BE2C (cell line): Measurements from ENCODE around the gene SYP.
A peak's percentile ranks its signal among the peaks of the same experiment; 100 is the strongest.

Experiments used
- DNase-seq: peaks from one replicate; pipeline ENCODE4 v3.0.0-alpha.2; 2020
- H3K27me3 ChIP-seq: fragments of 250-450 bp; sonication (Bioruptor Pico); 2 replicates; pipeline ENCODE4 v1.5.1; 2020; ENCODE audit warnings: mild to moderate bottlenecking
- H3K36me3 ChIP-seq: fragments of 250-450 bp; sonication (Bioruptor Pico); 2 replicates; pipeline ENCODE4 v1.5.1; 2020; ENCODE audit warnings: mild to moderate bottlenecking
- H3K4me1 ChIP-seq: fragments of 250-450 bp; sonication (Bioruptor Pico); 2 replicates; pipeline ENCODE4 v1.5.1; 2020
- H3K4me3 ChIP-seq: 2 replicates; pipeline ENCODE4 v1.5.1; 2011; ENCODE audit warnings: low read depth, low read length
- H3K9me3 ChIP-seq: fragments of 250-450 bp; sonication (Bioruptor Pico); 2 replicates; pipeline ENCODE4 v1.5.1; 2020
- CTCF ChIP-seq: IDR thresholded peaks from 2 replicates; pipeline ENCODE4 v1.5.1; 2012; ENCODE audit warnings: mild to moderate bottlenecking, low read depth, low read length

SYP gene

GRCh38 chrX:49178537-49178936 is 21.5 kb downstream of the SYP start:
- Histone ChIP-seq H3K4me1 (no peaks in the 10 kb centered on the region; the same call in 1 of the 2 replicates), H3K4me3 (no peak overlapping the region), H3K36me3 (no peaks in the 10 kb centered on the region; the same call in 1 of the 2 replicates), H3K27me3 (no peaks in the 10 kb centered on the region), H3K9me3 (no peaks in the 10 kb centered on the region)
- TF ChIP-seq CTCF, result no peak
- DNase-seq, result no peak

GRCh38 chrX:49177873-49178480 is 22.0 kb downstream of the SYP start:
- Histone ChIP-seq H3K27me3 (no peaks in the 10 kb centered on the region), H3K4me1 (no peaks in the 10 kb centered on the region), H3K4me3 (no peak overlapping the region), H3K36me3 (no peaks in the 10 kb centered on the region; the same call in none of the 2 replicates), H3K9me3 (no peaks in the 10 kb centered on the region)
- no peak for TF ChIP-seq CTCF
- DNase-seq, result no peak

GRCh38 chrX:49177338-49177833 is 22.6 kb downstream of the SYP start:
- Histone ChIP-seq H3K9me3 (no peaks in the 10 kb centered on the region), H3K4me1 (no peaks in the 10 kb centered on the region), H3K36me3 (no peaks in the 10 kb centered on the region; the same call in none of the 2 replicates), H3K27me3 (no peaks in the 10 kb centered on the region), H3K4me3 (no peak overlapping the region)
- no peak for TF ChIP-seq CTCF
- no peak for DNase-seq

- no peaks in the 10 kb centered on the region for H3K9me3 ChIP-seq
- H3K27me3 ChIP-seq, result no peaks in the 10 kb centered on the region
- H3K36me3 ChIP-seq, result no peaks in the 10 kb centered on the region; the same call in none of the 2 replicates
- no peak for TF ChIP-seq CTCF
- peak; percentile 35 for DNase-seq
- H3K4me3 ChIP-seq, result no peak overlapping the region
- H3K4me1 ChIP-seq, result no peaks in the 10 kb centered on the region
Measured at GRCh38 chrX:49176421-49177326, 23.3 kb downstream of the SYP start.

GRCh38 chrX:49175435-49176274 is 24.3 kb downstream of the SYP start:
- H3K27me3 ChIP-seq, result no peaks in the 10 kb centered on the region
- H3K4me1 ChIP-seq, result no peaks in the 10 kb centered on the region
- DNase-seq, result peak; percentile 25
- no peak overlapping the region for H3K4me3 ChIP-seq
- no peaks in the 10 kb centered on the region for H3K9me3 ChIP-seq
- no peak for TF ChIP-seq CTCF
- no peaks in the 10 kb centered on the region; the same call in none of the 2 replicates for H3K36me3 ChIP-seq
